Activated CD4-positive, alpha-beta T cell treated with anti-CD3 and anti-CD28 coated beads, Interleukin-2, amount 50 U/mL, for 48 hours (primary cell): ENCODE measurements around the gene OXTR.

Experiments used
- DNase-seq, 2 experiments: peaks; one replicate each; pipeline ENCODE4 v3.0.0-alpha.2; 2020

OXTR gene

GRCh38 chr3:8767256-8767666, 2.2 kb downstream of the OXTR start:
- DNase-seq: no peak

- no peak for DNase-seq
These were observed 3.3 kb downstream of the OXTR start for GRCh38 chr3:8766148-8766547.

GRCh38 chr3:8765528-8765927, 3.9 kb downstream of the OXTR start:
- no peak for DNase-seq

- DNase-seq: no peak
These were observed 4.9 kb downstream of the OXTR start for GRCh38 chr3:8764528-8764927.

GRCh38 chr3:8762607-8763377, 6.6 kb downstream of the OXTR start:
- no peak for DNase-seq

GRCh38 chr3:8761866-8762265, 7.5 kb downstream of the OXTR start:
- DNase-seq: no peak

- no peak for DNase-seq
These were observed 8.9 kb downstream of the OXTR start for GRCh38 chr3:8760506-8760905.

GRCh38 chr3:8760091-8760490, 9.3 kb downstream of the OXTR start:
- no peak for DNase-seq

GRCh38 chr3:8759038-8759707, 10.2 kb downstream of the OXTR start:
- no peak for DNase-seq

- DNase-seq: no peak
These were observed 11.6 kb downstream of the OXTR start for GRCh38 chr3:8757551-8758518.

- no peak for DNase-seq
These were observed 12.7 kb downstream of the OXTR start for GRCh38 chr3:8756671-8757070.

- DNase-seq: no peak
These were observed 13.7 kb downstream of the OXTR start for GRCh38 chr3:8755564-8756237.

- no peak for DNase-seq
These were observed 14.3 kb downstream of the OXTR start for GRCh38 chr3:8755097-8755496.

- no peak for DNase-seq
These were observed 16.6 kb downstream of the OXTR start for GRCh38 chr3:8752832-8753231.

- DNase-seq: no peak
These were observed 20.1 kb downstream of the OXTR start for GRCh38 chr3:8749316-8749715.

GRCh38 chr3:8746780-8747345, 22.6 kb downstream of the OXTR start:
- DNase-seq: no peak

GRCh38 chr3:8745619-8746370, 23.6 kb downstream of the OXTR start:
- no peak for DNase-seq

GRCh38 chr3:8743911-8744310, 25.5 kb downstream of the OXTR start:
- DNase-seq: no peak

GRCh38 chr3:8743021-8743601, 26.3 kb downstream of the OXTR start:
- DNase-seq: no peak

GRCh38 chr3:8741581-8742261, 27.7 kb downstream of the OXTR start:
- no peak for DNase-seq
